ENCODE data around the gene CCM2. TPM values are rescaled to one million over a fixed set of nuclear protein-coding genes. Genes with fewer than 3 reads are reported as not detected.

CCM2 gene
- total and polyA plus RNA-seq, 12 donors = 36.1 to 84.5 (median 50.7) TPM

DNA sequence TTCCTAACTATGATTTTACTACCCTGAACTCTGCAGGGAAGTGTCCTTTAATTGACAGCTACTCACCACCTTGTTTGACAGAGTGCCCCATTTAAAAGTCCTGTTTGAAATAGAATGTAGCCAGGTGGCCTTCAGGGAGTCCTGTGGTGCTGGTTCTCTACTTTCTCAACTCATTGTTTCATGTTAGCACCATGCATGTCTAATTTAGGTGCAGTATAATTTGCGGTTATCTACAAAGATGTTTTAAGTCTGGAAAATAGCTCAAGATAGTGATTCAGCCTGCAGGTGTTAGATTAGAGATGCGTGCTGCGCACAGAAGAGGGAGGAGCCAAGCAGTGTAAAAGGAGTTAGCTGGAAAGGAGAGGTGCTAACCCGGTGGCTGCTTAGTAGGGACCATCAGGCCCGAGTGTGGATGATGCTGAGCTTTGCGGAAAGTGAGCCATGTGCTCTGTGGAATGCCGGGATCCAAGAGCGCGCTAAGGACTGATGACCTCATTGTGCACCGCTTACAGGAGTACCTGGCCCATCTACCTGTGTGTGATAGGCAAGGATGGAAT lies 1.2 kb downstream of the CCM2 start:
- 29 to 36% (median 34%) methylated on average over 10 of the region's 10 CpGs for WGBS, 4 donors
- no peaks in the 10 kb centered on the region for H3K9me3 ChIP-seq (replicated peaks in 1 of 3)
- peak in 3 of 7 donors; percentile 34 to 42 (median 34) for DNase-seq

GRCh38 chr7:45001826-45002225 lies 1.8 kb downstream of the CCM2 start:
- no peak for DNase-seq
- Histone ChIP-seq H3K4me3 (peak overlapping the region in 1 of 4 donors; percentile 88), H3K9me3 (replicated peaks in 1 of 3) (no peaks in the 10 kb centered on the region), H3K36me3 (replicated peaks in 1 of 2) (no peaks in the 10 kb centered on the region), H3K27me3 (no peaks in the 10 kb centered on the region), H3K4me1 (replicated peaks in 1 of 2) (peaks cover 15 to 24% of the 10 kb centered on the region in 2 donors), H3K27ac (peak overlapping the region in 1 of 5 donors; percentile 100)
- no peak for TF ChIP-seq POLR2A (IDR thresholded peaks at IDR 0.05)
- no peak for TF ChIP-seq CTCF (IDR thresholded peaks at IDR 0.05)
- WGBS, 4 donors = 32 to 47% (median 41%) methylated on average over 2 of the region's 2 CpGs
- intact Hi-C loops (cut with DNase I) = no loop called here

More for the DNA sequence above, 1.2 kb downstream of the CCM2 start:
- peaks cover 15 to 22% of the 10 kb centered on the region in 2 donors for H3K4me1 ChIP-seq (replicated peaks in 1 of 2)
- H3K27ac ChIP-seq = peak overlapping the region; percentile 77 to 100 (median 91)
- H3K36me3 ChIP-seq (replicated peaks in 1 of 2) = no peaks in the 10 kb centered on the region
- no peaks in the 10 kb centered on the region for H3K27me3 ChIP-seq
- TF ChIP-seq CTCF (IDR thresholded peaks at IDR 0.05) = no peak
- no peak for TF ChIP-seq POLR2A (IDR thresholded peaks at IDR 0.05)
- intact Hi-C loops (cut with DNase I) = no loop called here
- H3K4me3 ChIP-seq = peak overlapping the region in 2 of 4 donors; percentile 67 to 88

DNA sequence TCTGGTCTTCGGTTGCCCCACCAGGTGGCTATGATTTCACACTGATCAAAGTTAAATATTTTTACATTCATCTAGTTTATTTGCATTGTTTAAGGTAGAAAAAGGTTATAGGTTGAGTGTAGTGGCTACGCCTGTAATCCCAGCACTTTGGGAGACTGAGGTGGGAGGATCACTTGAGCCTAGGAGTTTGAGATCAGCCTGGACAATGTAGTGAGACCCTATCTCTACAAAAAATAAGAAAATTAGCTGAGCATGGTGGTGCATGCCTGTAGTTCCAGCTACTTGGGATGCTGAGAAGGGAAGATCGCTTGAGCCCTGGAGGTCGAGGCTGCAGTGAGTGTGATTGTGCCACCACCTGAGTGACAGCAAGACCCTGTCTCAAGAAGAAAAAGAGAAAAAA lies 3.8 kb downstream of the CCM2 start:
- peaks cover 23 to 29% of the 10 kb centered on the region in 2 donors for H3K4me1 ChIP-seq (replicated peaks in 1 of 2)
- no peaks in the 10 kb centered on the region for H3K9me3 ChIP-seq (replicated peaks in 1 of 3)
- WGBS, 4 donors = 95 to 99% (median 96%) methylated on average over 4 of the region's 4 CpGs
- H3K27ac ChIP-seq = no peak overlapping the region
- no peaks in the 10 kb centered on the region for H3K36me3 ChIP-seq (replicated peaks in 1 of 2)
- no peak for DNase-seq
- TF ChIP-seq POLR2A (IDR thresholded peaks at IDR 0.05) = no peak
- no peak for TF ChIP-seq CTCF (IDR thresholded peaks at IDR 0.05)
- H3K27me3 ChIP-seq = no peaks in the 10 kb centered on the region
- intact Hi-C loops (cut with DNase I) = no loop called here
- no peak overlapping the region for H3K4me3 ChIP-seq

- TF ChIP-seq POLR2A (IDR thresholded peaks at IDR 0.05) = no peak
- TF ChIP-seq CTCF (IDR thresholded peaks at IDR 0.05) = no peak
- H3K27ac ChIP-seq = peak overlapping the region in 1 of 5 donors; percentile 20
- H3K27me3 ChIP-seq = no peaks in the 10 kb centered on the region
- DNase-seq = no peak
- no peak overlapping the region for H3K4me3 ChIP-seq
- WGBS, 4 donors = 51 to 61% (median 56%) methylated on average over 5 to 7 of the region's 7 CpGs
- intact Hi-C loops (cut with DNase I) = no loop called here
- H3K36me3 ChIP-seq (replicated peaks in 1 of 2) = no peaks in the 10 kb centered on the region
- H3K9me3 ChIP-seq (replicated peaks in 1 of 3) = no peaks in the 10 kb centered on the region
- H3K4me1 ChIP-seq (replicated peaks in 1 of 2) = peaks cover 8 to 13% of the 10 kb centered on the region in 2 donors
Observed at GRCh38 chr7:45007106-45007505, 7.1 kb downstream of the CCM2 start.
